HG03045 (cell line): Measurements from ENCODE around the gene MYLK.
"Not testable (repeated sequence)": the region's sequence is repeated elsewhere in the genome, so short reads cannot be mapped to it uniquely, and the experiment has no call there.

Experiments
- ATAC-seq: cut with Tn5 transposase; IDR thresholded peaks from one replicate; pipeline ENCODE4 v1.9.1; 2021; ENCODE audit warnings: mild to moderate bottlenecking, moderate library complexity; ENCODE audit not compliant: unreplicated experiment

MYLK gene

GRCh38 chr3:123705488-123706285 is 178.4 kb downstream of the MYLK start:
- ATAC-seq, result no peak

- not testable (repeated sequence) for ATAC-seq
Measured at GRCh38 chr3:123703663-123704062, 180.5 kb downstream of the MYLK start.

- ATAC-seq, result no peak
Measured at GRCh38 chr3:123702720-123703119, 181.4 kb downstream of the MYLK start.

- ATAC-seq, result not testable (repeated sequence)
Measured at GRCh38 chr3:123702057-123702456, 182.1 kb downstream of the MYLK start.

- no peak for ATAC-seq
Measured at GRCh38 chr3:123700791-123701722, 183.1 kb downstream of the MYLK start.

GRCh38 chr3:123698813-123699212 is 185.3 kb downstream of the MYLK start:
- ATAC-seq, result no peak

- ATAC-seq, result no peak
Measured at GRCh38 chr3:123696808-123697207, 187.3 kb downstream of the MYLK start.

GRCh38 chr3:123695731-123696640 is 188.1 kb downstream of the MYLK start:
- ATAC-seq, result no peak

GRCh38 chr3:123695152-123695551 is 189.0 kb downstream of the MYLK start:
- ATAC-seq, result no peak

- ATAC-seq, result no peak
Measured at GRCh38 chr3:123694366-123695087, 189.6 kb downstream of the MYLK start.

- ATAC-seq, result no peak
Measured at GRCh38 chr3:123693584-123694190, 190.4 kb downstream of the MYLK start.

- ATAC-seq, result no peak
Measured at GRCh38 chr3:123692671-123693070, 191.5 kb downstream of the MYLK start.

- no peak for ATAC-seq
Measured at GRCh38 chr3:123692041-123692440, 192.1 kb downstream of the MYLK start.

GRCh38 chr3:123689831-123690230 is 194.3 kb downstream of the MYLK start:
- no peak for ATAC-seq

GRCh38 chr3:123688241-123688747 is 195.8 kb downstream of the MYLK start:
- ATAC-seq, result no peak

- ATAC-seq, result no peak
Measured at GRCh38 chr3:123687286-123687685, 196.8 kb downstream of the MYLK start.

- ATAC-seq, result no peak
Measured at GRCh38 chr3:123686251-123686650, 197.9 kb downstream of the MYLK start.

- ATAC-seq, result no peak
Measured at GRCh38 chr3:123685780-123686179, 198.4 kb downstream of the MYLK start.

GRCh38 chr3:123684636-123685035 is 199.5 kb downstream of the MYLK start:
- no peak for ATAC-seq
